ENCODE measurements around the gene EPHA8. TPM values are rescaled to one million over a fixed set of nuclear protein-coding genes. Genes with fewer than 3 reads are reported as not detected.

The EPHA8 gene
- total and polyA plus RNA-seq, 2 of the 13 experiments (the other 11 are each of a cell fraction or from before 2014, with no cell fraction given) = not detected

DNA sequence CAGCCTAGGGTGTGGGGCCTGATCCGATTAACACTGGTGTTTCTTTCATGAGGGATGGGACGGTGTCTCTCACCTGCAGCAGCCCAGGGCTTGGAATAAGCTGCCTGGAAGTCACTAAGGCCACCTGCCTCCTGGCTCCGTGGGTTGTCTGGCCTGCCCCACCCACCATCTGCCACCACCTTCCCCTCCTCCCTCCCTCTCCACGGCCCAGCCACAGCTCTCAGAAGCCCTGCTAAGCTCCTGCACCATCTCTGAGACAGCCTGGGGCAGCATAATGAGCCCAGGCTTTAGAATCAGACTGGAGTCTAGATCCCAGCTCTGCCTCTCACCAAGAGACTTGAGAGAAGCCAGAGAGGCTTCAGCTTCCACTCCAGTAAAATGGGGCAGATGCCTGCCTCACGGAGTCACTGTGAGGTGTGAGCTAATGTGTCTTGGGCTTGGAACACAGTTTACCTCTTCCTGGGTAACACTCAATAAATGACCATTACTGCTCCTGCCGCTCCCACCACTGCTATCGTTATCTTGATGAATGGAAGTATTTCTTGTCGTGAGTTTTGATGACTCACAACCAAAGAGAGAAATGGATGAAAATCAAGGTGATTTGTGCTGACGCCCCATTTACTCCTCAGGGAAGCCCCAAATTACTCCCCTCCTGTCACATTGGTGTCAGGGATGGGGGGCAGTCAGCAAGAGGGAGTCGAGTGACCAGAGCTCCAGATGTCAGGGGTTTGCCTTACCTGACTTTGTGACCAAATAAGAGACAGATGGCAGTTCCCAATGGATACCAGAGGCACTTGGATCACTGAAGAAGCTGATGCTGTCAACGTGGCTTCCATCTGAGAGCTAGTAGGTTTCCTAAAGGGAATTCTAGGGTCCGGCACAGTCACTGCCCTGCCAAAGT is 49.6 kb downstream of the EPHA8 start (continued):
- TF ChIP-seq ZBTB3 (CRISPR knock-in tag; IDR thresholded peaks at IDR 0.05; ENCODE audit: borderline replicate concordance, low read depth) (no peak), ARID5B (CRISPR knock-in tag; IDR thresholded peaks at IDR 0.05) (no peak), MEF2D (CRISPR knock-in tag; IDR thresholded peaks at IDR 0.05) (no peak), NFE2L2 (IDR thresholded peaks at IDR 0.05; ENCODE audit: low read length) (no peak), ZNF274 (CRISPR knock-in tag; IDR thresholded peaks at IDR 0.05) (no peak), THYN1 (CRISPR knock-in tag; IDR thresholded peaks at IDR 0.05; ENCODE audit: borderline replicate concordance, low read depth) (no peak), RAD51 (IDR thresholded peaks at IDR 0.05; ENCODE audit: borderline replicate concordance) (no peak), FOSL1 (CRISPR knock-in tag; IDR thresholded peaks at IDR 0.05; ENCODE audit: borderline replicate concordance) (no peak), KLF11 (CRISPR knock-in tag; IDR thresholded peaks at IDR 0.05) (no peak), STAT5B (CRISPR knock-in tag; IDR thresholded peaks at IDR 0.05) (no peak), ZNF335 (CRISPR knock-in tag; IDR thresholded peaks at IDR 0.05) (no peak), RXRA (CRISPR knock-in tag; IDR thresholded peaks at IDR 0.05) (no peak), ATF5 (CRISPR knock-in tag; IDR thresholded peaks at IDR 0.05; ENCODE audit: low read depth) (no peak), HMGA1 (CRISPR knock-in tag; conservative IDR thresholded peaks at IDR 0.05) (no peak), ZNF136 (CRISPR knock-in tag; IDR thresholded peaks at IDR 0.05; ENCODE audit: low read depth) (no peak)
